ENCODE data around the gene MYADML2. TPM values are rescaled to one million over a fixed set of nuclear protein-coding genes. Genes with fewer than 3 reads are reported as not detected.
"Not testable (repeated sequence)": the region's sequence is repeated elsewhere in the genome, so short reads cannot be mapped to it uniquely, and the experiment has no call there.

The MYADML2 gene
- total and polyA plus RNA-seq, 2 donors = 0.42 TPM; not detected in 1

DNA sequence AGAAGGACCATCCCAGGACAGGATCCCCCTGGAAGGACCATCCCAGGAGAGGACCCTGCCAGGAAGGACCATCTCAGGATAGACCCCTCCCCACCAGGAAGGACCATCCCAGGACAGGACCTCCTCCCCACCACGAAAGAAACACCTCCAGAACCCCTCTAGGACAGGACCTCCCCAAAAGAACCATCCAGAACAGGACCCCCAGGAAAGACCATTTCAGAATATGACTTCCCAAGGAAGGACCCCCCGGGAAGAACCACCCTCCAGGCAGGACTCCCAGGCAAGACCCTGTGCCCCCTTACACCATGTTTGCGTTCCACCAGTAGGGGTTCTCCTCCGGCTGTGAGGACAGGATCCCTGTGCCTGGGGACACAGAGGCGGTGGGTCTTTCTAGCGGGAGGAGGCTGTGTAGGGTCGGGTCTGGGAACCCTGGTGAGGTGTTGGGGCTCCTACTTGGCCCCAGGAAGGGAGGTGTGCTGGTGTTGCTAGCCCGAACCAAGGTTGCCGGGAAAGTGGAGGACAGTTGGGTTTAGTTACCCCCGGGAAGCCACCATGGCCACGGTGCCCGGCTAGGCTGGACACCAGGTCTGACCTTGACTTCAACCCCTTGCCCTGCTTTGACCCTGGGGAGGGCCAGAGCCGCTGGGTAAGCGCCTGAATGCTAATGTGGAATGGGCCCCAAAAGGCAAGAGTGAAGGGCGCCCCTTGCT is 11.8 kb upstream of the MYADML2 start:
- H3K4me3 ChIP-seq (ENCODE audit: low read depth, low read length) = no peak overlapping the region
- H3K4me1 ChIP-seq (ENCODE audit: insufficient read depth) = peaks cover 3% of the 10 kb centered on the region
- 66% methylated on average over 15 of the region's 15 CpGs for whole genome bisulfite sequencing
- DNase-seq (ENCODE audit: extremely low spot score) = no peak
- H3K27ac ChIP-seq (ENCODE audit: low read depth) = no peak overlapping the region
- H3K36me3 ChIP-seq (ENCODE audit: insufficient read depth) = no peaks in the 10 kb centered on the region

DNA sequence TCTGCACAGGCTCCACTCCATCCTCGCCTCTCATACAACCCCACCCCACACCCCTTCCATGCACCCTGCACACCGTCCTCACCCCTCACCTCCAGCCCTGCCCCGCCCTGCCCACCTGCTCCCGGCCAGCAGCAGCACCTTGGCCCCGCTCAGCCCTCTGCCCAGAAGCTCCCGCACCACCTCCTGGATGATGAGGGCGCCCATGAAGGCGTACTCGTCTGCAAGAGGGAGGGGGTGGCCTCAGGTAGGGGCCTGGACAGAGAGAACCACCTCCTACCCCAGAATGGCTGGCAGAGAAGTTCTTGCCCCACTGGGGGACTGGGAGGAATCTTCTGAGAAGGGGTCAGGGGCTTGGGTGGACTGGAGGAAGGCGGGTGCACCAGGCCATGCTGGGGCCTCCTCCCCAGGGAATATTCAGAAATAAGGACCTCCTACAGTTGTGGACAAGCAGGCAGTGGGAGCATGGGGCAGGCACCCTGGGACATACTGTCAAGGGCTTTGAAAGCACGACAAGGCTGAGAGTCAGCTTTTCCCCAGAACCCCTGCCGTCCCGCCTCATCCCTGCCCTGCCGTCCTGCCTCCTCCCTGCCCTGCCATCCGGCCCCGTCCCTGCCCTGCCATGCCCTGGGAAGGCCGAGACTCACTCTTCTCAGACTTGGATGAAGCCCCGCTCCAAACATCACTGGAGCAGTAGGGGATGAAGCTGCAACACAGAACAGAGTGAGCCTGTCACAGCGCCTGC is 10.8 kb upstream of the MYADML2 start:
- DNase-seq (ENCODE audit: extremely low spot score) = no peak
- H3K4me3 ChIP-seq (ENCODE audit: low read depth, low read length) = no peak overlapping the region
- H3K4me1 ChIP-seq (ENCODE audit: insufficient read depth) = peaks cover 3% of the 10 kb centered on the region
- no peaks in the 10 kb centered on the region for H3K36me3 ChIP-seq (ENCODE audit: insufficient read depth)
- 83% methylated on average over 19 of the region's 19 CpGs for WGBS
- H3K27ac ChIP-seq (ENCODE audit: low read depth) = no peak overlapping the region

DNA sequence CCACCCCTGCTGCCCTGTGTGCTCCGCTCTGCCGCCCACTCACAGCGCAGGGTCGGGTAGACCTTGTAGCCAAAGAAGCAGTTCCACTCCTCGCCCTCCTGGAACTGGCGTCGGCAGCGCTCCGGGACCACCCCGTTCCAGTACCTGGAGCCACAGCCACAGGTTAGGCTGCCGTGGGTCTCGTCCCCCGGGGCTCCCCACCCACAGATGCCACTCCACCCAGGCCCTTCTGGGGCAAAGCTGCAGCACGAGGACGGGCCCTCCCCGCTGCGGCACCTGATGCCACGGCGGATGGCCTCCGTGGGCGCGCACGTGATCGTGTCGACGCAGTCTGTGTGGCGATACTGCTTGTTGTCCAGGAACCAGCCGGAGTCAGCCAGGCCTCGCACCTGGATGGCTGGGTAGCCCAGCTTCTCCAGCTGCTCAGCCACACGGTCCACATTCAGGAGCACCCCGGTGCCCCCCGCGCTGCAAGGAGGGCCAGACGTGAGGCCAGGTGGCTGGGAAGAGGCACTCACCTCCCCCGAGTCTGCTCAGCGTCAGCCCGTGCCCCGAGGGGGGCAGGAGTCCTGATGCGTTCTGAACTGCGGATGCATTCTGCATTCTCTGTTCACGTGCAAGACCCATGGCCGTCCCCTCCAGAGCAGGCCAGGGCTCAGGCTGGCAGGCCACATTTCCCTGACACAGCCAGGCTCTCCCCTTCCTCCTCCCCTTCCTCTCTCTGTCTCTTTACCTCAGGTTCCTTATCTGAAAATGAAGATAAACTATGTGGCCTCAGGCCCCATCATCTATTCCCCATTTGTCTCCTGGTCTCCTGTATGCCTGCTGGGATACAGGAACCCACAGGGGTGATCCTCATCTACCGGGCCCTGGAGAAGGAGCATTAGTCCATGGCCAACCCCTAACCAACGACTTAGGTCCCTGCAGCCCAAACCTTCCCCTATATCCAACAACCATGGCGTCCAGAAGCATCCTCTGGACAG is 9.9 kb upstream of the MYADML2 start:
- peaks cover 3% of the 10 kb centered on the region for H3K4me1 ChIP-seq (ENCODE audit: insufficient read depth)
- H3K27ac ChIP-seq (ENCODE audit: low read depth) = no peak overlapping the region
- DNase-seq (ENCODE audit: extremely low spot score) = no peak
- WGBS = 86% methylated on average over 45 of the region's 45 CpGs
- no peaks in the 10 kb centered on the region for H3K36me3 ChIP-seq (ENCODE audit: insufficient read depth)
- H3K4me3 ChIP-seq (ENCODE audit: low read depth, low read length) = no peak overlapping the region

- 84% methylated on average over 13 of the region's 13 CpGs for WGBS
- Histone ChIP-seq H3K4me1 (ENCODE audit: insufficient read depth) (peaks cover 3% of the 10 kb centered on the region), H3K27ac (ENCODE audit: low read depth) (no peak overlapping the region), H3K4me3 (ENCODE audit: low read depth, low read length) (no peak overlapping the region), H3K36me3 (ENCODE audit: insufficient read depth) (no peaks in the 10 kb centered on the region)
- no peak for DNase-seq (ENCODE audit: extremely low spot score)
Measured at GRCh38 chr17:81955756-81956544, 8.9 kb upstream of the MYADML2 start.

DNA sequence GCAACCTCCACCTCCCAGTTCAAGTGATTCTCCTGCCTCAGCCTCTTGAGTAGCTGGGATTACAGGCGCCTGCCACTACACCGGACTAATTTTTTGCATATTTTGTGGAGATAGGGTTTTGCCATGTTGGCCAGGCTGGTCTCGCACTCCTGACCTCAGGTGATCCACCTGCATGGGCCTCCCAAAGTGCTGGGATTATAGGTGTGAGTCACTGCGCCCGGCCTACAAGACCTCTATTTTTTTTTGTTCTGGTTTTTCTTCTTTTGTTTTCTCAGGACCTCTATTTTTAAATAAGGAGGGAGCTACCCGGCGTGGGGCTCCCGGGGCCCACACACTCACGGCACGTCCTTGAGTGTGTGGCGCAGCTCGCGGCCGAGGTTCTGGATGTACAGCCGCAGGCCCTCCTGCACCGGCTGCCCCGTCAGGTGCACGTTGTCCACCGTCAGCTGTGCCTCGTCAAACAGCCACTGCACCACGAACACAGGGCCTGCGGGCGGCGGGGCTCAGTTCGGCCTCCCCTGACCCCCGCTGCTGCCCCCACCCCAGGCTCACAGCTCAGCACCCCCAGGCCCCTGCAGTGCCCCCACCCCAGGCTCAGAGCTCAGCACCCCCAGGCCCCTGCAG is 8.1 kb upstream of the MYADML2 start:
- 83% methylated on average over 26 of the region's 26 CpGs for whole genome bisulfite sequencing
- Histone ChIP-seq H3K4me3 (ENCODE audit: low read depth, low read length) (no peak overlapping the region), H3K4me1 (ENCODE audit: insufficient read depth) (no peaks in the 10 kb centered on the region), H3K36me3 (ENCODE audit: insufficient read depth) (no peaks in the 10 kb centered on the region), H3K27ac (ENCODE audit: low read depth) (no peak overlapping the region)
- no peak for DNase-seq (ENCODE audit: extremely low spot score)

DNA sequence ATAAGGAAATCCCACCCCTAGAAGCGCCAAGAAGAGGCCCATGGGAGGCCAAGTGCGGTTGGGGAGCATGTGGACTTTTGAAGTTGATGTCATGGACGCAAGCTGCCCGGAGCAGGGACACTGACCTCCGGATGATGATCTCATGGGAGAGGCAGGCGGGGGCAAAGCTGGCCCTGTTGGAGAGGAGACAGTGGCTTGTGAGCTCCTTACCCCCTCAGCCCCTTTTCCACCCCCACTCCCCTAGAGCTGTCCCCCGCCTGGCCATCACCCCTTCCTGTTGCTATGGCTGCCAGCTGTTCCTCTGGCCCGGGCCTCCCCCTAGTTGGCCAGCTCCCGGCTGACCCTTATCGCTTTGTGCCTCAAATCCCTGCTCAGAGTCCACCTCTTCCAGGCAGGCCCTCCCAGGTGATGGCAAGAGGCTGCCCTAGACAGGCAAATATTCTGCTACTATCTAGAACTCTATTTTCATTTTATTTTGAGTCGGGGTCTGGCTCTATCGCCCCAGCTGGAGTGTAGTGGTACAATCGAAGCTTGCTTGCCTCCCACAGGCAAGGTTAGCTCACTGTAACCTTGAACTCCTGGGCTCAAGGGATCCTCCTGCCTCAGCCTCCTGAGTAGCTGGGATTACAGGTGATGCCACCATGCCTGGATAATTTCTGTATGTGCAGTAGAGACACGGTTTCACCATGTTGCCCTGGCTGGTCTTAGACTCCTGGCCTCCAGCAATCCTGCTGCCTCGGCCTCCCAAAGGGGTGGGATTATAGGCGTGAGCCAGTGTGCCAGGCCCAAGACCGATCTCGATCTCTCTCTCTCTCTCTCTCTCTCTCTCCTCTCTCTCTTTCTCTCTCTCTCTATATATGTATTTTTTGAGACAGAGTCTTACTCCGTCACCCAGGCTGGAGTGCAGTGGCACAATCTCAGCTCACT is 7.4 kb upstream of the MYADML2 start:
- Histone ChIP-seq H3K27ac (ENCODE audit: low read depth) (no peak overlapping the region), H3K36me3 (ENCODE audit: insufficient read depth) (no peaks in the 10 kb centered on the region), H3K4me1 (ENCODE audit: insufficient read depth) (no peaks in the 10 kb centered on the region), H3K4me3 (ENCODE audit: low read depth, low read length) (no peak overlapping the region)
- no peak for DNase-seq (ENCODE audit: extremely low spot score)
- WGBS = 80% methylated on average over 19 of the region's 19 CpGs

GRCh38 chr17:81953443-81953842 is 6.4 kb upstream of the MYADML2 start:
- not testable (repeated sequence) for DNase-seq (ENCODE audit: extremely low spot score); H3K36me3 ChIP-seq (ENCODE audit: insufficient read depth); H3K27ac ChIP-seq (ENCODE audit: low read depth); H3K4me1 ChIP-seq (ENCODE audit: insufficient read depth); H3K4me3 ChIP-seq (ENCODE audit: low read depth, low read length)
- 73% methylated on average over 5 of the region's 5 CpGs for WGBS

DNA sequence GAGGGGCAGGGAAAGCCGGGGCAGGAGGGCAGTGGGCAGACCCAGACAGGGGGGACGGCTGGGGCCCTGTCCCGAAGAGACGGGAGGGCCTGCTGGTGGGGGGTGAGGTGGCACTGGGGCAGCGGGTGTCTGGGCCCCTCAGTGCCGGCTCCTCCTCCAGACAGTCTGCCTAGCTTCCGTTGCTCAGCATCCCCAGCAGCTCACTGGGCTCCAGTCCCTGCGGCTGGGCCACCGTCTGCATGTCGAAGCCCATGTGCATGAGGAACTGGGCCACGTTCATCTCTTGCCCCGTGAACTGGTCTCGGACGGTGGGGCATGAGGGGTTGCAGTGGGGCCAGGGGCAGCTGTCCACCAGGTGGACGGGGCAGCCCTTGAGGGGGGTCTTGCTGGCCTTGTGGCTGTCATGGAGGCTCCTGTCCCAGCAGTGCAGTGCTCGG is 5.8 kb upstream of the MYADML2 start:
- no peaks in the 10 kb centered on the region for H3K4me1 ChIP-seq (ENCODE audit: insufficient read depth)
- WGBS = 65% methylated on average over 16 of the region's 16 CpGs
- H3K36me3 ChIP-seq (ENCODE audit: insufficient read depth) = no peaks in the 10 kb centered on the region
- DNase-seq (ENCODE audit: extremely low spot score) = no peak
- no peak overlapping the region for H3K27ac ChIP-seq (ENCODE audit: low read depth)
- H3K4me3 ChIP-seq (ENCODE audit: low read depth, low read length) = no peak overlapping the region

DNA sequence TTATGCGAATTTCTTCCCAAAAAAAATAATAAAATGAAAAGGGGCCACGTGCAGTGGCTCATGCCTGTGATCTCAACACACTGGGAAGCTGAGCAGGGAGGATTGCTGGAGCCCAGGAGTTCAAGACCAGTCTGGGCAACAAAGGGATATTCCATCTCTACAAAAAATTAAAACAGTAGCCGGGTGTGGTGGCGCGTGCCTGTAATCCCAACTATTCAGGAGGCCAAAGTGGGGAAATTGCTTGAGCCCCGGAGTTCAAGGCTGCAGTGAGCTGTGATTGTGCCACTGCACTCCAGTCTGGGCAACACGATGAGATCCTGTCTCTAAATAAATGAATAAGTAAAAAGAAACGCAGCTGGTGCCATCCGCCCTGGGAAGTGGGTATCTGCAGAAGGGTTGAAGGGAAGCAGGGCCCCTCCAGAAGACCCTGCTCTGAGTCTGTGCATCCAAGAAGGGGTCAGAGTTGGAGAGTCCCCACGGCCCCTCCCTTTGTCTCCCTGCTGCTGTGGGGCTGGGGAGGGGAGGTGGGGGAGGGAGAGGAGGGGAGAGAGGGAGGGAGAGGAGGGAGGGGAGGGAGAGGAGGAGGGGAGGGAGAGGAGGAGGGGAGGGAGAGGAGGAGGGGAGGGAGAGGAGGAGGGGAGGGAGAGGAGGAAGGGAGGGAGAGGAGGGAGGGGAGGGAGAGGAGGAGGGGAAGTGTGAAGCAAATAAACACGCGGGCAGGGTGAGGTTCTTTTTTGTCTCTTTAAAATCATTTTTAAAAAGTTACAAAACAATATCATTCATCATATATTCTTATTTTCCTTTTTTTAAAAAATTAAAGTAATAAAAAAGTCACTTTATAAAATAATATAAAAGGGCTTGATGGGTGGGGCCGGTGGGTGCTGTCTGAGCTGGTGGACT is 5.0 kb upstream of the MYADML2 start:
- Histone ChIP-seq H3K4me3 (ENCODE audit: low read depth, low read length) (no peak overlapping the region), H3K36me3 (ENCODE audit: insufficient read depth) (no peaks in the 10 kb centered on the region), H3K27ac (ENCODE audit: low read depth) (no peak overlapping the region), H3K4me1 (ENCODE audit: insufficient read depth) (no peaks in the 10 kb centered on the region)
- WGBS = 51% methylated on average over 13 of the region's 13 CpGs
- no peak for DNase-seq (ENCODE audit: extremely low spot score)

DNA sequence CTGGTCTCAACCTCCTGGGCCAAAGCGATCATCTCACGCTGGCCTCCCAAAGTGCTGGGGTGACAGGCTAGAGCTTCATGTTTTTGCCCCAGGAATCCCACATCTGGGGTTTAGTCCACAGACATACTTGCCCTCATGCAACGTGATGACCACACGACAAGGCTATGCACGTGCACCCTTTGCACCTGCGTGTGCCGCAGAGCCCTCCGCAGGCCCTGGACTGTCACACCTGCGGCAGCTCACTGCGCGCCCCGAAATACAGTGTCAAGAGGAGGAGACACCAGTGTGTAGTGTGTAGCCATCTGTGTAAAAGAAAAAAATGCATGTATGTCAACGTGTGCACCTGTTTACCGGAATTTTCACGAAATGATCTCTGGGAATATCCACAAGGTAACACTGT is 3.5 kb upstream of the MYADML2 start:
- Histone ChIP-seq H3K4me1 (ENCODE audit: insufficient read depth) (no peaks in the 10 kb centered on the region), H3K4me3 (ENCODE audit: low read depth, low read length) (no peak overlapping the region), H3K27ac (ENCODE audit: low read depth) (no peak overlapping the region), H3K36me3 (ENCODE audit: insufficient read depth) (no peaks in the 10 kb centered on the region)
- DNase-seq (ENCODE audit: extremely low spot score) = no peak
- WGBS = 83% methylated on average over 15 of the region's 15 CpGs

Data from urinary bladder (tissue), 4 donors.